ENCODE data around the gene SCGB1C2. TPM values are rescaled to one million over a fixed set of nuclear protein-coding genes. Genes with fewer than 3 reads are reported as not detected.

The SCGB1C2 gene
- total and polyA plus RNA-seq, 2 donors from 2014 or later: not detected

DNA sequence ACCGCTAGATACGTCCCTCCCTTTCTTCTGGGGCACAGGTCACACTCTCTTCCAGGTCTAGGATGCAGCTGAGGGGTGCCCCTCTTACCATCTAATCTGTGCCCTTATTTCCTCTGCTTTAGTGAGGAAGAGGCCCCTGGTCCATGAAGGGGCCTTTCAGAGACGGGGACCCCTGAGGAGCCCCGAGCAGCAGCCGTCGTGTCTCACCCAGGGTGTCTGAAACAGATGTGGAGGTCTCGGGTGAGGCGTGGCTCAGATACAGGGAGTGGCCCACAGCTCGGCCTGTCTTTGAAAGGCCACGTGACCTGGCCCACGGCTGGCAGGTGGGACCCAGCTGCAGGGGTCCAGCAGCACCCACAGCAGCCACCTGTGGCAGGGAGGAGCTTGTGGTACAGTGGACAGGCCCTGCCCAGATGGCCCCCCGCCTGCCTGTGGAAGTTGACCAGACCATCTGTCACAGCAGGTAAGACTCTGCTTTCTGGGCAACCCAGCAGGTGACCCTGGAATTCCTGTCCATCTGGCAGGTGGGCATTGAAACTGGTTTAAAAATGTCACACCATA, 15.6 kb downstream of the SCGB1C2 start:
- no peak for FAIRE-seq
- H3K9ac ChIP-seq (ENCODE audit: low read length in 3 of 3): no peak overlapping the region
- DNase-seq: peak in 1 of 5 donors; percentile 63
- H3K36me3 ChIP-seq (ENCODE audit: control insufficient read depth in 2 of 3, insufficient read depth in 3 of 3, low read length in 3 of 3): no peaks in the 10 kb centered on the region
- no peak overlapping the region for H3K4me3 ChIP-seq (ENCODE audit: low read length in 3 of 3)
- H3K27ac ChIP-seq (ENCODE audit: low read depth in 2 of 2, low read length in 2 of 2): no peak overlapping the region
- no peaks in the 10 kb centered on the region for H3K9me3 ChIP-seq (ENCODE audit: control insufficient read depth in 2 of 3, insufficient read depth in 1 of 3, low read length in 3 of 3)
- intact Hi-C loops (cut with DNase I): no loop called here
- H3K27me3 ChIP-seq (ENCODE audit: control insufficient read depth, insufficient read depth, low read length): no peaks in the 10 kb centered on the region
- H3K4me1 ChIP-seq (ENCODE audit: control insufficient read depth in 2 of 3, insufficient read depth in 2 of 3, low read depth in 1 of 3, low read length in 3 of 3): no peaks in the 10 kb centered on the region
- TF ChIP-seq, protein P1, sequence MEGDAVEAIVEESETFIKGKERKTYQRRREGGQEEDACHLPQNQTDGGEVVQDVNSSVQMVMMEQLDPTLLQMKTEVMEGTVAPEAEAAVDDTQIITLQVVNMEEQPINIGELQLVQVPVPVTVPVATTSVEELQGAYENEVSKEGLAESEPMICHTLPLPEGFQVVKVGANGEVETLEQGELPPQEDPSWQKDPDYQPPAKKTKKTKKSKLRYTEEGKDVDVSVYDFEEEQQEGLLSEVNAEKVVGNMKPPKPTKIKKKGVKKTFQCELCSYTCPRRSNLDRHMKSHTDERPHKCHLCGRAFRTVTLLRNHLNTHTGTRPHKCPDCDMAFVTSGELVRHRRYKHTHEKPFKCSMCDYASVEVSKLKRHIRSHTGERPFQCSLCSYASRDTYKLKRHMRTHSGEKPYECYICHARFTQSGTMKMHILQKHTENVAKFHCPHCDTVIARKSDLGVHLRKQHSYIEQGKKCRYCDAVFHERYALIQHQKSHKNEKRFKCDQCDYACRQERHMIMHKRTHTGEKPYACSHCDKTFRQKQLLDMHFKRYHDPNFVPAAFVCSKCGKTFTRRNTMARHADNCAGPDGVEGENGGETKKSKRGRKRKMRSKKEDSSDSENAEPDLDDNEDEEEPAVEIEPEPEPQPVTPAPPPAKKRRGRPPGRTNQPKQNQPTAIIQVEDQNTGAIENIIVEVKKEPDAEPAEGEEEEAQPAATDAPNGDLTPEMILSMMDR (IDR thresholded peaks at IDR 0.05; ENCODE audit: borderline replicate concordance, extremely low read depth, insufficient read depth): no peak

DNA sequence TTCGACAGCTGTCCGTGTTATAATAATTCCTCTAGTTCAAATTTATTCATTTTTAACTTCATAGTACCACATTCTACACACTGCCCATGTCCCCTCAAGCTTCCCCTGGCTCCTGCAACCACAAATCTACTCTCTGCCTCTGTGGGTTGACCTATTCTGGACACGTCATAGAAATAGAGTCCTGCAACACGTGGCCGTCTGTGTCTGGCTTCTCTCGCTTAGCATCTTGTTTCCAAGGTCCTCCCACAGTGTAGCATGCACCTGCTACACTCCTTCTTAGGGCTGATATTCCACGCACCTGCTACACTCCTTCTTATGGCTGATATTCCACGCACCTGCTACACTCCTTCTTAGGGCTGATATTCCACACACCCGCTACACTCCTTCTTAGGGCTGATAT, 16.5 kb downstream of the SCGB1C2 start:
- Histone ChIP-seq H3K9me3 (ENCODE audit: control insufficient read depth in 2 of 3, insufficient read depth in 1 of 3, low read length in 3 of 3) (no peaks in the 10 kb centered on the region), H3K27me3 (ENCODE audit: control insufficient read depth, insufficient read depth, low read length) (no peaks in the 10 kb centered on the region), H3K27ac (ENCODE audit: low read depth in 2 of 2, low read length in 2 of 2) (no peak overlapping the region), H3K4me3 (ENCODE audit: low read length in 3 of 3) (no peak overlapping the region), H3K9ac (ENCODE audit: low read length in 3 of 3) (no peak overlapping the region), H3K36me3 (ENCODE audit: control insufficient read depth in 2 of 3, insufficient read depth in 3 of 3, low read length in 3 of 3) (no peaks in the 10 kb centered on the region), H3K4me1 (ENCODE audit: control insufficient read depth in 2 of 3, insufficient read depth in 2 of 3, low read depth in 1 of 3, low read length in 3 of 3) (no peaks in the 10 kb centered on the region)
- TF ChIP-seq, protein P1 (IDR thresholded peaks at IDR 0.05; ENCODE audit: borderline replicate concordance, extremely low read depth, insufficient read depth): no peak
- intact Hi-C loops (cut with DNase I): no loop called here
- no peak for FAIRE-seq
- DNase-seq: no peak

DNA sequence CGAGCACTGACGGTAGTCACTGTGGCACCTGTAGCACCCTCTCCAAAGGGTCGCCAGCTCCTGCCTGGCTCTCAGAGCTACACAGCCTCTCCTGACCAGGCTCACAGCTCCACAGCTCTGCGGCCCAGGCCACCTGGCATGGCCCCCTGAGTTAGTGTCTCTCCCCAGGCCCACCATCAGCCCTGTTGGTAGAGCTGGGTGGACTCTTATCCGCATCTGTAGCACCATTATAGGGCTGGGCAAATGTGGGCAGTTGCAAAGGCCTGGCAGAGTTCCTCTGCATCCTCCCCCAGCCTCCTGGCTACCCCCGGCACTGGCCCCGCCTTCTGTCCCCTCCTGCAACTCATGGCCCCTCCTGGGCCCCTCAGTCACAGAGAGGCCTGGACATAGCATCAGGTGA, 18.2 kb downstream of the SCGB1C2 start:
- no peak overlapping the region for H3K4me3 ChIP-seq (ENCODE audit: low read length in 3 of 3)
- no peaks in the 10 kb centered on the region for H3K27me3 ChIP-seq (ENCODE audit: control insufficient read depth, insufficient read depth, low read length)
- no peak overlapping the region for H3K9ac ChIP-seq (ENCODE audit: low read length in 3 of 3)
- peaks cover 0 to 2% (median 0%) of the 10 kb centered on the region in 3 donors for H3K36me3 ChIP-seq (ENCODE audit: control insufficient read depth in 2 of 3, insufficient read depth in 3 of 3, low read length in 3 of 3)
- H3K27ac ChIP-seq (ENCODE audit: low read depth in 2 of 2, low read length in 2 of 2): no peak overlapping the region
- H3K4me1 ChIP-seq (ENCODE audit: control insufficient read depth in 2 of 3, insufficient read depth in 2 of 3, low read depth in 1 of 3, low read length in 3 of 3): no peaks in the 10 kb centered on the region
- FAIRE-seq (no peak), DNase-seq (peak in 1 of 5 donors; percentile 52)
- TF ChIP-seq, protein P1 (IDR thresholded peaks at IDR 0.05; ENCODE audit: borderline replicate concordance, extremely low read depth, insufficient read depth): no peak
- H3K9me3 ChIP-seq (ENCODE audit: control insufficient read depth in 2 of 3, insufficient read depth in 1 of 3, low read length in 3 of 3): no peaks in the 10 kb centered on the region
- intact Hi-C loops (cut with DNase I): no loop called here
